A549 (cell line): ENCODE results near the gene VAMP4. TPM values are rescaled to one million over a fixed set of nuclear protein-coding genes. Genes with fewer than 3 reads are reported as not detected.

Experiments
- ATAC-seq, 2 experiments: fragments of 200-7000 bp in 1 of 2; fragments of >200 bp in 1 of 2; cut with Nextera tagmentation in 1 of 2; cut with Tn5 transposase in 1 of 2; 3 replicates each; pipeline versions ENCODE4 v1.8.0 to v1.9.1; 2018 to 2020; ENCODE audit warnings: mild to moderate bottlenecking in 1 of 2, moderate library complexity in 1 of 2
- CTCF ChIA-PET: fragments of 300-600 bp; sonication (Branson Sonifier 250); formaldehyde crosslinking; extraction: SDS; loops from one replicate; lab custom pipeline; 2021; ENCODE audit warnings: antibody characterized with exemption, inconsistent platforms; lab: Yijun Ruan, JAX
- POLR2A ChIA-PET: fragments of 350-600 bp; formaldehyde crosslinking; extraction: SDS; loops from one replicate; lab custom pipeline; 2021; ENCODE audit warnings: antibody characterized with exemption, inconsistent platforms; lab: Yijun Ruan, JAX
- DNase-seq, 2 experiments: peaks; one replicate each; pipeline versions ENCODE4 v3.0.0 to v3.0.0-alpha.2; 2011 to 2016; ENCODE audit warnings: low read depth in 1 of 2, low spot score in 1 of 2
- FAIRE-seq: peaks from 2 replicates; lab custom pipeline; 2011; peaks lifted over from hg19 to GRCh38; lab: Jason Lieb, UNC
- H3K27ac ChIP-seq, 2 experiments: fragments of >200 bp; sonication (Bioruptor Twin); formaldehyde crosslinking; 3 replicates each; pipeline ENCODE4 v1.5.1; 2016 to 2017
- H3K4me1 ChIP-seq: fragments of >200 bp; sonication (Bioruptor Twin); formaldehyde crosslinking; 3 replicates; pipeline ENCODE4 v1.6.1; 2016
- H3K4me2 ChIP-seq: fragments of >200 bp; sonication (Bioruptor Twin); formaldehyde crosslinking; 3 replicates; pipeline ENCODE4 v1.6.1; 2016
- H3K4me3 ChIP-seq: fragments of >200 bp; sonication (Bioruptor Twin); formaldehyde crosslinking; 3 replicates; pipeline ENCODE4 v1.5.1; 2016
- H3K9me3 ChIP-seq: fragments of >200 bp; sonication (Bioruptor Twin); formaldehyde crosslinking; 3 replicates; pipeline ENCODE4 v1.6.1; 2016
- BCL3 ChIP-seq: fragments of >200 bp; sonication (Bioruptor Twin); formaldehyde crosslinking; IDR thresholded peaks from 3 replicates; pipeline ENCODE4 v1.6.1; 2016
- CBX8 ChIP-seq: fragments of 200-600 bp; sonication (generic); IDR thresholded peaks from 2 replicates; pipeline ENCODE4 v1.6.1; 2016
- CHD4 ChIP-seq: fragments of 200-600 bp; sonication (generic); IDR thresholded peaks from 2 replicates; pipeline ENCODE4 v1.6.1; 2016; ENCODE audit warnings: antibody characterized with exemption, mild to moderate bottlenecking, borderline replicate concordance
- E2F6 ChIP-seq: IDR thresholded peaks from 2 replicates; pipeline ENCODE4 v1.6.1; 2012; ENCODE audit warnings: low read depth, borderline replicate concordance
- EHF ChIP-seq: fragments of 250-450 bp; sonication (Bioruptor Pico); IDR thresholded peaks from 2 replicates; pipeline ENCODE4 v1.5.0; 2020; ENCODE audit warnings: mild to moderate bottlenecking
- EHMT2 ChIP-seq: fragments of 200-600 bp; sonication (generic); IDR thresholded peaks from 2 replicates; pipeline ENCODE4 v1.6.1; 2016; ENCODE audit warnings: antibody characterized with exemption, low read depth, mild to moderate bottlenecking, moderate library complexity
- EP300 ChIP-seq, 2 experiments: fragments of >200 bp; sonication (Bioruptor Twin); formaldehyde crosslinking; IDR thresholded peaks; 2 replicates in 1 of 2; 3 replicates in 1 of 2; pipeline ENCODE4 v1.6.1; 2016 to 2017
- FOXS1 ChIP-seq: fragments of 250-450 bp; sonication (Bioruptor Pico); IDR thresholded peaks from 2 replicates; pipeline ENCODE4 v1.5.0; 2020; ENCODE audit warnings: mild to moderate bottlenecking, moderate library complexity
- HMGXB4 ChIP-seq: fragments of 250-450 bp; sonication (Bioruptor Pico); IDR thresholded peaks from 2 replicates; pipeline ENCODE4 v1.5.0; 2021; ENCODE audit warnings: mild to moderate bottlenecking, moderate library complexity, borderline replicate concordance
- HOXA7 ChIP-seq: fragments of 250-450 bp; sonication (Bioruptor Pico); IDR thresholded peaks from 2 replicates; pipeline ENCODE4 v1.5.0; 2020; ENCODE audit warnings: mild to moderate bottlenecking, moderate library complexity
- JUN ChIP-seq, 2 experiments: fragments of >200 bp; sonication (Bioruptor Twin); formaldehyde crosslinking; IDR thresholded peaks; 2 replicates in 1 of 2; 3 replicates in 1 of 2; pipeline ENCODE4 v1.6.1; 2016 to 2017
- KDM5A ChIP-seq: fragments of 200-600 bp; sonication (generic); IDR thresholded peaks from 2 replicates; pipeline ENCODE4 v1.6.1; 2016; ENCODE audit warnings: antibody characterized with exemption, mild to moderate bottlenecking
- MAX ChIP-seq: IDR thresholded peaks from 2 replicates; pipeline ENCODE4 v1.6.1; 2012
- MAZ ChIP-seq: fragments of 150-350 bp; IDR thresholded peaks from 2 replicates; pipeline ENCODE4 v1.6.1; 2014; ENCODE audit warnings: antibody characterized with exemption, low read depth, low read length, borderline replicate concordance
- MYC ChIP-seq: IDR thresholded peaks from 2 replicates; pipeline ENCODE4 v1.6.1; 2012; ENCODE audit warnings: mild to moderate bottlenecking, inconsistent platforms, low read length, improper control_type of control experiment, borderline replicate concordance
- NFE2L2 ChIP-seq: fragments of 150-350 bp; conservative IDR thresholded peaks from 2 replicates; pipeline ENCODE4 v1.6.1; 2014; ENCODE audit warnings: low read length
- NR3C1 ChIP-seq: fragments of >200 bp; sonication (Bioruptor Twin); formaldehyde crosslinking; IDR thresholded peaks from 3 replicates; pipeline ENCODE4 v1.6.1; 2017
- PHF8 ChIP-seq: fragments of 200-600 bp; sonication (generic); IDR thresholded peaks from 2 replicates; pipeline ENCODE4 v1.6.1; 2016; ENCODE audit warnings: low read depth, mild to moderate bottlenecking, antibody characterized with exemption, moderate library complexity, borderline replicate concordance
- POLR2A ChIP-seq: IDR thresholded peaks from 2 replicates; pipeline ENCODE4 v1.6.1; 2012; ENCODE audit warnings: mild to moderate bottlenecking, low read length
- RAD21 ChIP-seq, 2 experiments: fragments of >200 bp in 1 of 2; sonication (Bioruptor Twin) in 1 of 2; formaldehyde crosslinking in 1 of 2; IDR thresholded peaks in 1 of 2; conservative IDR thresholded peaks in 1 of 2; 2 replicates in 1 of 2; 3 replicates in 1 of 2; pipeline ENCODE4 v1.6.1; 2012 to 2018; ENCODE audit warnings: inconsistent platforms in 1 of 2
- REST ChIP-seq: fragments of 200-600 bp; sonication (generic); IDR thresholded peaks from 2 replicates; pipeline ENCODE4 v1.6.1; 2016; ENCODE audit warnings: antibody characterized with exemption, mild to moderate bottlenecking, moderate library complexity
- USF2 ChIP-seq: fragments of 450-650 bp; IDR thresholded peaks from 2 replicates; pipeline ENCODE4 v1.6.1; 2014; ENCODE audit warnings: antibody characterized with exemption
- ZC3H11A ChIP-seq: fragments of 450-650 bp; IDR thresholded peaks from 2 replicates; pipeline ENCODE4 v1.6.1; 2014; ENCODE audit warnings: antibody characterized with exemption, mild to moderate bottlenecking
- ZNF302 ChIP-seq: fragments of 250-450 bp; sonication (Bioruptor Pico); IDR thresholded peaks from 2 replicates; pipeline ENCODE4 v1.9.0; 2021; ENCODE audit warnings: inconsistent platforms, mild to moderate bottlenecking, moderate library complexity
- WGBS: methylation state at CpG from one replicate; pipeline ENCODE4 v1.1.6; 2017; ENCODE audit errors: missing lambda C conversion rate; 5-methylcytosine and 5-hydroxymethylcytosine counted together
- polyA minus RNA-seq: library from RNA; depleted of rRNA, polyadenylated mRNA; stranded (reverse); fragments of >200 nt; gene quantifications from 2 replicates; pipeline ENCODE4 v1.2.3, GENCODE V29; 2011; rRNA and poly(A)+ RNA removed
- polyA plus RNA-seq, 4 experiments: library from polyadenylated mRNA; depleted of rRNA in 3 of 4; stranded (reverse); fragments of >200 nt; fragmentation: RNase III in 1 of 4; extraction: RNeasy Plus Mini Kit Qiagen cat#74134 plus additional on column Dnase treatment in 1 of 4; gene quantifications; 2 replicates in 3 of 4; 3 replicates in 1 of 4; pipeline ENCODE4 v1.2.3, GENCODE V29; 2011 to 2017

VAMP4 gene
- polyA plus RNA-seq (2011; rRNA removed) (6.6 and 9.3 TPM in 2 replicates), polyA plus RNA-seq (2017; fragmentation: RNase III; extraction: RNeasy Plus Mini Kit Qiagen cat#74134 plus additional on column Dnase treatment) (3.7 to 4.3 TPM (median 4.2 TPM) in 3 replicates), polyA minus RNA-seq (1.1 and 1.2 TPM in 2 replicates)
- 0.86 and 1.1 TPM in 2 replicates for polyA plus RNA-seq (2012; cell fraction: cytosol; rRNA removed)
- 0.73 and 1.2 TPM in 2 replicates for polyA plus RNA-seq (2012; cell fraction: nucleus; rRNA removed)

GRCh38 chr1:171741872-171742576 is at the start of gene VAMP4:
Gene VAMP4 (minus strand): TSS chr1:171742065. CDS start chr1:171738414, 3,651 bp downstream.
- Histone ChIP-seq H3K4me2 (peak within 1 kb of the TSS; percentile 86), H3K9me3 (no peaks in the 10 kb centered on the region), H3K4me1 (peaks cover 23% of the 10 kb centered on the region; the same call in 2 of the 3 replicates), H3K27ac (peak within 1 kb of the TSS; percentile 87 to 94), H3K4me3 (peak within 1 kb of the TSS; percentile 82)
- ATAC-seq (peak; percentile 95 to 96), DNase-seq (peak; percentile 74 to 83), FAIRE-seq (no peak)
- ChIA-PET POLR2A (interaction anchor here (4.3 kb wide), 1 partner anchor 39 kb away, joined by 27 read pairs; the partner anchor contains the start of gene METTL13), CTCF (interaction anchor here (1.0 to 3.7 kb wide), 4 partner anchors 17 to 243 kb away, joined by 3 to 16 read pairs (median 3); no protein-coding TSS in a partner anchor)
- TF ChIP-seq EHF (CRISPR knock-in tag) (no peak), E2F6 (peak; percentile 60; the same call in 1 of the 2 replicates), EHMT2 (no peak), RAD21 (conservative IDR thresholded peaks at IDR 0.05 in 1 of 2, IDR thresholded peaks at IDR 0.05 in 1 of 2) (0 out of 5 replicates have a peak, but pooled peaks of 1 of the 2 experiments have one; percentile 12), KDM5A (no peak; the same call in 1 of the 2 replicates), BCL3 (peak; percentile 87; the same call in 2 of the 3 replicates), CHD4 (no peak), POLR2A (peak; percentile 63), HMGXB4 (CRISPR knock-in tag) (no peak), PHF8 (peak; percentile 86), MAX (peak; percentile 79), MAZ (peak; percentile 58; the same call in 1 of the 2 replicates), NFE2L2 (no peak), NR3C1 (no peak), JUN (IDR thresholded peaks at IDR 0.05) (peak; percentile 26 to 74; a peak in 4 of 5 replicates)
- WGBS = under 1% methylated on average over 19 of the region's 57 CpGs

GRCh38 chr1:171790318-171790717 is 48.5 kb upstream of the VAMP4 start:
- ChIA-PET POLR2A (no interaction called here), CTCF (interaction anchor here (0.9 to 1.8 kb wide), 5 partner anchors 9 to 19 kb away, joined by 3 to 9 read pairs (median 5); partner anchors contain the start of gene METTL13)
- FAIRE-seq = no peak
- no peaks in the 10 kb centered on the region for H3K9me3 ChIP-seq
- ATAC-seq = no peak
- 93% methylated on average over 6 of the region's 6 CpGs for WGBS
- H3K4me3 ChIP-seq = no peak overlapping the region
- no peak overlapping the region for H3K27ac ChIP-seq
- TF ChIP-seq MAX (no peak), EHMT2 (no peak), EHF (CRISPR knock-in tag) (no peak), CBX8 (no peak), PHF8 (no peak), ZNF302 (CRISPR knock-in tag) (no peak), POLR2A (no peak), ZC3H11A (no peak), REST (no peak), USF2 (no peak), FOXS1 (no peak), RAD21 (conservative IDR thresholded peaks at IDR 0.05 in 1 of 2, IDR thresholded peaks at IDR 0.05 in 1 of 2) (no peak), HOXA7 (no peak), MYC (no peak), EP300 (IDR thresholded peaks at IDR 0.05) (no peak)
- no peaks in the 10 kb centered on the region for H3K4me1 ChIP-seq
- H3K4me2 ChIP-seq = no peak overlapping the region
- DNase-seq = no peak
